GM10266 (cell line): ENCODE results near the gene RXFP1.
"Not testable (repeated sequence)": the region's sequence is repeated elsewhere in the genome, so short reads cannot be mapped to it uniquely, and the experiment has no call there.

Experiments
- DNase-seq: peaks from one replicate; pipeline ENCODE4 v3.0.0; 2012; ENCODE audit errors: extremely low spot score
- CTCF ChIP-seq: IDR thresholded peaks from 2 replicates; pipeline ENCODE4 v1.5.1; 2012; ENCODE audit warnings: mild to moderate bottlenecking, low read depth; ENCODE audit not compliant: control insufficient read depth, insufficient read depth; ENCODE audit errors: missing control alignments

The RXFP1 gene

GRCh38 chr4:158652920-158653319 is 131.2 kb downstream of the RXFP1 start:
- no peak for DNase-seq
- no peak for TF ChIP-seq CTCF

- TF ChIP-seq CTCF: no peak
- no peak for DNase-seq
These were observed 134.8 kb downstream of the RXFP1 start for GRCh38 chr4:158656439-158656838.

GRCh38 chr4:158657291-158657690 is 135.6 kb downstream of the RXFP1 start:
- DNase-seq: no peak
- TF ChIP-seq CTCF: no peak

GRCh38 chr4:158663255-158663654 is 141.6 kb downstream of the RXFP1 start:
- not testable (repeated sequence) for DNase-seq

GRCh38 chr4:158663707-158664625 is 142.3 kb downstream of the RXFP1 start:
- not testable (repeated sequence) for DNase-seq

- no peak for DNase-seq
These were observed 143.1 kb downstream of the RXFP1 start for GRCh38 chr4:158664806-158665205.

GRCh38 chr4:158666892-158667291 is 145.2 kb downstream of the RXFP1 start:
- no peak for DNase-seq
- TF ChIP-seq CTCF: no peak

More at GRCh38 chr4:158664806-158665205, 143.1 kb downstream of the RXFP1 start:
- no peak for TF ChIP-seq CTCF

GRCh38 chr4:158667651-158668198 is 146.0 kb downstream of the RXFP1 start:
- TF ChIP-seq CTCF: peak; percentile 44
- peak; percentile 32 for DNase-seq
